Testis (tissue), 3 donors: ENCODE measurements around the gene LPP. TPM values are rescaled to one million over a fixed set of nuclear protein-coding genes. Genes with fewer than 3 reads are reported as not detected.

Source experiments
- DNase-seq: peaks from one replicate; pipeline ENCODE4 v3.0.0-alpha.2; 2019
- H3K27ac ChIP-seq, 2 donors: fragments of 200-600 bp; sonication (generic); one replicate each; pipeline ENCODE4 v1.5.1; 2019
- H3K27me3 ChIP-seq: fragments of 200-600 bp; sonication (generic); one replicate; pipeline ENCODE4 v1.5.1; 2019
- H3K36me3 ChIP-seq: fragments of 200-600 bp; sonication (generic); one replicate; pipeline ENCODE4 v1.5.1; 2017; ENCODE audit warnings: low read depth; ENCODE audit errors: missing control alignments
- H3K4me1 ChIP-seq: fragments of 200-600 bp; sonication (generic); one replicate; pipeline ENCODE4 v1.5.1; 2019
- H3K4me3 ChIP-seq, 2 donors: fragments of 200-600 bp; sonication (generic); one replicate each; pipeline ENCODE4 v1.5.1; 2017 to 2019
- H3K9me3 ChIP-seq: fragments of 200-600 bp; sonication (generic); one replicate; pipeline ENCODE4 v1.5.1; 2017
- CTCF ChIP-seq, 3 experiments: fragments of 450-650 bp in 2 of 3; fragments of 200-600 bp in 1 of 3; sonication (generic) in 1 of 3; IDR thresholded peaks; one replicate each; pipeline ENCODE4 v1.5.1; 2016 to 2019; ENCODE audit warnings: antibody characterized with exemption in 3 of 3, mild to moderate bottlenecking in 2 of 3, moderate library complexity in 1 of 3
- POLR2A ChIP-seq: fragments of 450-650 bp; IDR thresholded peaks from one replicate; pipeline ENCODE4 v1.6.1; 2017; ENCODE audit warnings: antibody characterized with exemption, mild to moderate bottlenecking, moderate library complexity
- WGBS, 2 donors: methylation state at CpG; one replicate each; pipeline ENCODE4 v1.1.5; 2018; 5-methylcytosine and 5-hydroxymethylcytosine counted together
- intact Hi-C: fragments of 100-400 bp; cut with DNase I; formaldehyde crosslinking; loops from one replicate; pipeline ENCODE4 v1.15.1; 2023; ENCODE audit warnings: low total_unique reads
- polyA plus RNA-seq: library from polyadenylated mRNA; stranded (reverse); fragments of 350-450 nt; fragmentation: Illumina TruSeq; extraction: RNeasy Lipid Tissue Mini Kit (QIAGEN cat#74804); gene quantifications from one replicate; pipeline ENCODE4 v1.2.3, GENCODE V29; 2014; ENCODE audit warnings: low read depth, low replicate concordance; ENCODE audit not compliant: insufficient read depth
- total RNA-seq, 2 donors: library from RNA; depleted of rRNA; stranded (reverse); fragments of >200 nt; gene quantifications; one replicate each; pipeline ENCODE4 v1.2.3, GENCODE V29; 2016

LPP gene
- total and polyA plus RNA-seq, 3 donors from 2014 or later: 89.9 to 135 (median 132) TPM

- Histone ChIP-seq H3K27ac (no peak overlapping the region), H3K9me3 (no peaks in the 10 kb centered on the region), H3K4me3 (no peak overlapping the region), H3K4me1 (no peaks in the 10 kb centered on the region), H3K36me3 (no peaks in the 10 kb centered on the region), H3K27me3 (no peaks in the 10 kb centered on the region)
- TF ChIP-seq CTCF (IDR thresholded peaks at IDR 0.05) (no peak), POLR2A (no peak)
- 85 to 89% methylated on average over 6 of the region's 6 CpGs for WGBS, 2 donors
- intact Hi-C loops: no loop called here
- DNase-seq: no peak
These were observed 30.6 kb upstream of the LPP start for GRCh38 chr3:188123170-188123905.

GRCh38 chr3:188124184-188124583 is 29.8 kb upstream of the LPP start:
- Histone ChIP-seq H3K36me3 (no peaks in the 10 kb centered on the region), H3K27me3 (no peaks in the 10 kb centered on the region), H3K27ac (no peak overlapping the region), H3K4me1 (no peaks in the 10 kb centered on the region), H3K9me3 (no peaks in the 10 kb centered on the region), H3K4me3 (no peak overlapping the region)
- DNase-seq: no peak
- TF ChIP-seq CTCF (IDR thresholded peaks at IDR 0.05) (no peak), POLR2A (no peak)
- intact Hi-C loops: no loop called here
- WGBS, 2 donors: 88 to 95% methylated on average over 2 of the region's 2 CpGs

GRCh38 chr3:188125076-188125475 is 28.9 kb upstream of the LPP start:
- intact Hi-C loops: no loop called here
- Histone ChIP-seq H3K27me3 (no peaks in the 10 kb centered on the region), H3K4me3 (no peak overlapping the region), H3K9me3 (no peaks in the 10 kb centered on the region), H3K27ac (no peak overlapping the region), H3K4me1 (no peaks in the 10 kb centered on the region), H3K36me3 (no peaks in the 10 kb centered on the region)
- TF ChIP-seq POLR2A (no peak), CTCF (IDR thresholded peaks at IDR 0.05) (no peak)
- 94 to 99% methylated on average over 3 of the region's 3 CpGs for WGBS, 2 donors
- no peak for DNase-seq

GRCh38 chr3:188126276-188126675 is 27.7 kb upstream of the LPP start:
- Histone ChIP-seq H3K4me3 (no peak overlapping the region), H3K9me3 (no peaks in the 10 kb centered on the region), H3K27me3 (no peaks in the 10 kb centered on the region), H3K4me1 (no peaks in the 10 kb centered on the region), H3K27ac (no peak overlapping the region), H3K36me3 (no peaks in the 10 kb centered on the region)
- intact Hi-C loops: no loop called here
- TF ChIP-seq POLR2A: no peak
- TF ChIP-seq CTCF (IDR thresholded peaks at IDR 0.05): no peak
- 86 to 94% methylated on average over 2 of the region's 2 CpGs for WGBS, 2 donors
- no peak for DNase-seq

GRCh38 chr3:188126934-188127333 is 27.0 kb upstream of the LPP start:
- H3K27me3 ChIP-seq: no peaks in the 10 kb centered on the region
- no peaks in the 10 kb centered on the region for H3K4me1 ChIP-seq
- H3K9me3 ChIP-seq: no peaks in the 10 kb centered on the region
- H3K27ac ChIP-seq: no peak overlapping the region
- intact Hi-C loops: no loop called here
- DNase-seq: no peak
- no peak overlapping the region for H3K4me3 ChIP-seq
- 65 to 74% methylated on average over 8 of the region's 8 CpGs for WGBS, 2 donors
- no peak for TF ChIP-seq POLR2A
- no peak for TF ChIP-seq CTCF (IDR thresholded peaks at IDR 0.05)
- H3K36me3 ChIP-seq: no peaks in the 10 kb centered on the region
